H9 (cell line): Measurements from ENCODE around the gene PLEKHG2. TPM values are rescaled to one million over a fixed set of nuclear protein-coding genes. Genes with fewer than 3 reads are reported as not detected.

Experiments used
- DNase-seq: peaks from one replicate; pipeline ENCODE4 v3.0.0-alpha.2; 2017
- H2AFZ ChIP-seq: one replicate; pipeline ENCODE4 v1.6.1; 2013; ENCODE audit warnings: mild to moderate bottlenecking, low read length, control low read depth, moderate library complexity
- H2AK5ac ChIP-seq: 2 replicates; pipeline ENCODE4 v1.6.1; 2013; ENCODE audit warnings: low read length, control low read depth, mixed read lengths; ENCODE audit not compliant: insufficient read length
- H2BK120ac ChIP-seq: one replicate; pipeline ENCODE4 v1.6.1; 2013; ENCODE audit warnings: low read depth, mild to moderate bottlenecking, low read length, control low read depth, inconsistent platforms; ENCODE audit not compliant: poor library complexity, severe bottlenecking
- H2BK12ac ChIP-seq: 2 replicates; pipeline ENCODE4 v1.6.1; 2013; ENCODE audit warnings: low read length, control low read depth, mixed read lengths, low read depth; ENCODE audit not compliant: insufficient read length
- H2BK15ac ChIP-seq: 2 replicates; pipeline ENCODE4 v1.6.1; 2013; ENCODE audit warnings: low read depth, low read length, control low read depth
- H2BK20ac ChIP-seq: one replicate; pipeline ENCODE4 v1.6.1; 2013; ENCODE audit warnings: low read depth, mild to moderate bottlenecking, low read length, control low read depth, inconsistent platforms; ENCODE audit not compliant: poor library complexity, severe bottlenecking
- H2BK5ac ChIP-seq: 2 replicates; pipeline ENCODE4 v1.6.1; 2013; ENCODE audit warnings: low read length, control low read depth, mixed read lengths; ENCODE audit not compliant: insufficient read length
- H3K14ac ChIP-seq: 2 replicates; pipeline ENCODE4 v1.6.1; 2013; ENCODE audit warnings: low read length, control low read depth; ENCODE audit not compliant: insufficient read depth
- H3K18ac ChIP-seq: 2 replicates; pipeline ENCODE4 v1.6.1; 2013; ENCODE audit warnings: low read depth, mild to moderate bottlenecking, mixed read lengths, low read length, control low read depth; ENCODE audit not compliant: insufficient read length
- H3K23ac ChIP-seq: 2 replicates; pipeline ENCODE4 v1.6.1; 2013; ENCODE audit warnings: low read length, control low read depth, mixed read lengths, low read depth; ENCODE audit not compliant: insufficient read length
- H3K23me2 ChIP-seq: 2 replicates; pipeline ENCODE4 v1.6.1; 2013; ENCODE audit warnings: low read depth, mild to moderate bottlenecking, mixed read lengths, low read length, control low read depth; ENCODE audit not compliant: insufficient read length, poor library complexity, severe bottlenecking
- H3K27ac ChIP-seq: 2 replicates; pipeline ENCODE4 v1.5.1; 2013; ENCODE audit warnings: low read length, control low read depth, mixed read lengths, low read depth; ENCODE audit not compliant: insufficient read length
- H3K27me3 ChIP-seq: 2 replicates; pipeline ENCODE4 v1.6.1; 2013; ENCODE audit warnings: low read length, control low read depth, inconsistent platforms; ENCODE audit not compliant: insufficient read depth
- H3K4ac ChIP-seq: 2 replicates; pipeline ENCODE4 v1.6.1; 2013; ENCODE audit warnings: low read depth, mild to moderate bottlenecking, control low read depth, inconsistent platforms, low read length, moderate library complexity
- H3K4me1 ChIP-seq: 2 replicates; pipeline ENCODE4 v1.6.1; 2013; ENCODE audit warnings: low read length, control low read depth, inconsistent platforms; ENCODE audit not compliant: insufficient read depth
- H3K4me2 ChIP-seq: 2 replicates; pipeline ENCODE4 v1.6.1; 2013; ENCODE audit warnings: low read length, control low read depth, mixed read lengths; ENCODE audit not compliant: insufficient read length, insufficient read depth
- H3K56ac ChIP-seq: 2 replicates; pipeline ENCODE4 v1.6.1; 2013; ENCODE audit warnings: low read depth, mild to moderate bottlenecking, mixed read lengths, low read length, control low read depth; ENCODE audit not compliant: insufficient read length
- H3K79me1 ChIP-seq: 2 replicates; pipeline ENCODE4 v1.6.1; 2013; ENCODE audit warnings: low read depth, mild to moderate bottlenecking, moderate library complexity, low read length, control low read depth, inconsistent platforms; ENCODE audit not compliant: insufficient read depth, poor library complexity, severe bottlenecking
- H3K79me2 ChIP-seq: 2 replicates; pipeline ENCODE4 v1.6.1; 2013; ENCODE audit warnings: low read length, control low read depth, inconsistent platforms; ENCODE audit not compliant: insufficient read depth
- H3K9ac ChIP-seq: 2 replicates; pipeline ENCODE4 v1.6.1; 2013; ENCODE audit warnings: low read length, control low read depth, mixed read lengths; ENCODE audit not compliant: insufficient read length; ENCODE audit errors: extremely low read depth
- H3K9me3 ChIP-seq: one replicate; pipeline ENCODE4 v1.6.1; 2013; ENCODE audit warnings: low read depth, low read length, inconsistent platforms; ENCODE audit not compliant: control insufficient read depth
- H3T11ph ChIP-seq: one replicate; pipeline ENCODE4 v1.6.1; 2013; ENCODE audit warnings: mild to moderate bottlenecking, low read length, control low read depth, inconsistent platforms
- H4K20me1 ChIP-seq: one replicate; pipeline ENCODE4 v1.6.1; 2013; ENCODE audit not compliant: control insufficient read depth, insufficient read length, insufficient read depth
- H4K5ac ChIP-seq: 2 replicates; pipeline ENCODE4 v1.6.1; 2013; ENCODE audit warnings: low read depth, mild to moderate bottlenecking, mixed read lengths, low read length, control low read depth; ENCODE audit not compliant: insufficient read length
- H4K8ac ChIP-seq: replicated peaks from 2 replicates; pipeline ENCODE4 v1.6.1; 2013; ENCODE audit warnings: low read length, control low read depth, mixed read lengths, low read depth; ENCODE audit not compliant: insufficient read length
- H4K91ac ChIP-seq: 2 replicates; pipeline ENCODE4 v1.6.1; 2013; ENCODE audit warnings: low read depth, mild to moderate bottlenecking, moderate library complexity, mixed read lengths, low read length, control low read depth; ENCODE audit not compliant: insufficient read length
- H3K27ac Mint-ChIP-seq, 3 experiments: 2 replicates in 2 of 3; 3 replicates in 1 of 3; pipeline ENCODE4 v1.8.0; 2020 to 2021; ENCODE audit warnings: mixed read lengths in 3 of 3, mild to moderate bottlenecking in 1 of 3, moderate library complexity in 1 of 3
- H3K27me3 Mint-ChIP-seq: 2 replicates; pipeline ENCODE4 v1.8.0; 2021; ENCODE audit warnings: low read depth, mild to moderate bottlenecking, moderate library complexity, mixed read lengths
- H3K36me3 Mint-ChIP-seq, 3 experiments: 2 replicates in 2 of 3; 3 replicates in 1 of 3; pipeline ENCODE4 v1.8.0; 2020 to 2021; ENCODE audit warnings: low read depth in 3 of 3, mixed read lengths in 3 of 3; ENCODE audit not compliant: insufficient read depth in 1 of 3
- H3K4me1 Mint-ChIP-seq, 2 experiments: 2 replicates each; pipeline ENCODE4 v1.8.0; 2020; ENCODE audit warnings: mixed read lengths in 2 of 2
- H3K4me3 Mint-ChIP-seq, 2 experiments: 2 replicates in 1 of 2; 3 replicates in 1 of 2; pipeline ENCODE4 v1.8.0; 2020 to 2021; ENCODE audit warnings: mild to moderate bottlenecking in 2 of 2, mixed read lengths in 2 of 2, moderate library complexity in 1 of 2
- H3K9me3 Mint-ChIP-seq, 2 experiments: 2 replicates in 1 of 2; 3 replicates in 1 of 2; pipeline ENCODE4 v1.8.0; 2020; ENCODE audit warnings: mild to moderate bottlenecking in 2 of 2, mixed read lengths in 2 of 2, moderate library complexity in 1 of 2
- CTCF ChIP-seq: fragments of 200-600 bp; sonication (generic); conservative IDR thresholded peaks from 3 replicates; pipeline ENCODE4 v1.8.0; 2021; ENCODE audit warnings: antibody characterized with exemption, mild to moderate bottlenecking
- WGBS: extraction: QIAGEN DNeasy Blood & Tissue Kit; methylation state at CpG from one replicate; pipeline ENCODE4 v1.1.7; 2013; ENCODE audit warnings: missing lambda C conversion rate, low lambda C conversion rate, mixed read lengths; ENCODE audit not compliant: insufficient read length; ENCODE audit errors: extremely low coverage; 5-methylcytosine and 5-hydroxymethylcytosine counted together
- total RNA-seq: library from RNA; stranded (reverse); gene quantifications from 2 replicates; pipeline ENCODE4 v1.2.1, GENCODE V29; 2021

PLEKHG2 gene
- total RNA-seq, 1 experiment from 2014 or later = 167 TPM

GRCh38 chr19:39401549-39402345 is 10.7 kb upstream of the PLEKHG2 start:
- H2AK5ac ChIP-seq = no peak overlapping the region
- WGBS = no CpG with 5 or more reads among the region's 25 CpGs

More at GRCh38 chr19:39401549-39402345, 10.7 kb upstream of the PLEKHG2 start:
- TF ChIP-seq CTCF = no peak
- no peak overlapping the region for H3K23ac ChIP-seq
- DNase-seq = no peak
- H3K18ac ChIP-seq = peak overlapping the region; percentile 74
- Mint-ChIP-seq H3K27me3 (no peaks in the 10 kb centered on the region; the same call in 1 of the 2 replicates), H3K9me3 (no peaks in the 10 kb centered on the region; a peak in 1 of 5 replicates), H3K4me3 (peak overlapping the region; percentile 87 to 95), H3K4me1 (peaks cover 32 to 44% of the 10 kb centered on the region in 2 experiments), H3K36me3 (peaks cover 0 to 10% (median 6%) of the 10 kb centered on the region in 3 experiments; a peak in 6 of 7 replicates), H3K27ac (peak overlapping the region; percentile 80 to 100 (median 87))
- H3K4me1 ChIP-seq = peaks cover 6% of the 10 kb centered on the region; the same call in 1 of the 2 replicates
- peak overlapping the region; percentile 33 for H3K9ac ChIP-seq
- H4K20me1 ChIP-seq = no peaks in the 10 kb centered on the region
- H4K8ac ChIP-seq = no peak overlapping the region
- peak overlapping the region; percentile 7 for H2BK12ac ChIP-seq
- no peak overlapping the region for H2BK5ac ChIP-seq
- H3K79me1 ChIP-seq = no peaks in the 10 kb centered on the region
- no peak overlapping the region for H2AFZ ChIP-seq
- peak overlapping the region; percentile 60 for H3K4me2 ChIP-seq
- peak overlapping the region; percentile 94 for H3K14ac ChIP-seq
- H3K56ac ChIP-seq = no peak overlapping the region
- peak overlapping the region; percentile 10 for H4K91ac ChIP-seq
- H3K23me2 ChIP-seq = peaks cover 15% of the 10 kb centered on the region
- no peak overlapping the region for H3K4ac ChIP-seq
- H3K9me3 ChIP-seq = no peaks in the 10 kb centered on the region
- H4K5ac ChIP-seq = peak overlapping the region; percentile 43
- no peaks in the 10 kb centered on the region for H3K79me2 ChIP-seq
- H2BK120ac ChIP-seq = no peak overlapping the region
- H3K27me3 ChIP-seq = no peaks in the 10 kb centered on the region
- H2BK15ac ChIP-seq = no peak overlapping the region
- H3T11ph ChIP-seq = no peak overlapping the region
- H3K27ac ChIP-seq = peak overlapping the region; percentile 42
- H2BK20ac ChIP-seq = no peak overlapping the region
